HPDE6-E6E7 (cell line): ENCODE results near the gene RFLNA.
"Not testable (repeated sequence)": the region's sequence is repeated elsewhere in the genome, so short reads cannot be mapped to it uniquely, and the experiment has no call there.

Experiments
- DNase-seq: peaks from one replicate; pipeline ENCODE4 v3.0.0; 2011; ENCODE audit warnings: missing footprints; ENCODE audit errors: extremely low spot score

The RFLNA gene

DNA sequence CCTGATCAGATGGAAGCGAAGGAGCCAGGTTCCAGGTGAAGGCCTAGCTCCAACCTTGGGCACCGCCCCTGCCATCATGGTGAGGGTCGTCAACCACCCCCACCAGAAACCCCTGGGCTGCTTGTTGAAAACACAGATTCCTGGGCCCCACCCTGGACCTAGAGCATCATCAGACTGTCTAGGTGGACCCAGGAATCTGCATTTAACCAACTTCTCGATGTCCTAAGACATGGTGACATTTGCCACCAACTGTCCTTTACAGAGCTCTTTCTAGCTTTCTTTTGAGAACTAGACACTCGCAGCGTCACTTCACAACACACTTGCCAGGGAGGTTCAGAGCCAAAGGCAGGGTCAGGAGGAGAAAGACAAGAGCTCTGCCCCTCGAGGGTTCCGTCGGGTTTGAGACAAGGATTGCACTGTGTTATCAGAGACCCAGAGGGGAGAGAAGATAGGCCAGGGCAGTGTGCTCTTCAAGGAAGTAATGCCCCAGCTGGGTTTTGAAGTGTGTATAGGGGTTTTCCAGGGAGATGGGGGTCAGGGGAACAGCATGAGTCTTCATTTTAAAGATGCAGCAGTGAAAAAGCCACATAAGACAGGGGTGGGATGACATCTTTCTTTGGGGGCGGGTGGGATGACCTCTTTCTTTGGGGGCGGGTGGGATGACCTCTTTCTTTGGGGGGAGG is 24.6 kb downstream of the RFLNA start:
- DNase-seq = no peak

DNA sequence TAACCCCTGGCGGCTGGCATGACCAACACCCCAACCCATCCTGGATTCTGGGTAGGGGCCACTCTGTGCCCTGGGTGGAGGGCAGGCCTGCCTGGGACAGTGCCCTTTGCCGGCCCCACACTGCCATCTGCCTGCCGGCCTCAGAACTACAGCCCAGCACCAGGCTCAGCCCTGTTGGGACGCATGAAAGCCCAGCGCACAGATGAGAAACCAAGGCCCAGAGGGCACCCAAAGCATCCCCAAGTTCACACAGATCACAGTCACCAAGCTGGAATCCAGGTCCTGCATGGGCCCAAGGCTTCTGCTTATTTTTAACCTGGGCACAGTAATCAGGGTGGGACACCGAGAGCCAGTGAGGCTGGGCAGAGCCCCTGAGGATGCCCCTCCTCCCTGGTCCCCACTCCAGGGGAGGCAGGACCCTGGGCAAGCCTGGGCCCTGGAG is 26.2 kb downstream of the RFLNA start:
- peak; percentile 54 for DNase-seq

DNA sequence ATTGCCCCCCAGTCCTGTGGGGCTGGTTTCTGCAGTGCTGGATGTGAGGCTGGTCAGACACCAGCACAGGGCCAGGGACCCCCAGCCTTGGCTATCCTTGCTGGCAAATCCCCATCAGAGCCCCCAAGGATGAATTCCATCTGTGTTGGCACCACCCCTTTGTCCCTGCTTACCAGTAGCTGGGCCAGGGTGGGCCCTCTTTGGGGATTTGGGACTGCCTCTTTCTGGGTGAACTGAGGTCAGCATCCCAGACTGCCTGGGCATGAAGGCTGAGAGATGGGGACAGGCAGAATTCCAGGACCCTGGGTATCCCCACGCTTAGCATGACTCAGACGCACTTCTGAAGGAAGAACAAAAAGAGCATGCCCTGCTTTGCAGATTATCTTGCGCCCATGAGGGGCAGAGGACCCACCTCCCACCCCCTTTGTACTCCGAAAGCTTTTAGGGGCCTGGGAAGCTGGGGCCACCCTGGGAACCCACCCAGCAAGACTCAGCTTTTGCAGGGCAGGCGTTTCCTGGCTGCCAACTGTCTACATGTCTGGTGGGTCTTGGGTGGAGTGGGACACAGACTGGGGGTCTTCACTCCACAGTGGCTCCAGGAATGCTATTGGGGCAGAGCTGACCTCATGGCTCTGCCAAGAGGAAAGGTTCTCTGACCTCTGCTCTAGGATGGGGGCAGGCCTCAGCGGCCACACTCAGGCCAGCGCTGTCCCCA is 26.8 kb downstream of the RFLNA start:
- DNase-seq = no peak

DNA sequence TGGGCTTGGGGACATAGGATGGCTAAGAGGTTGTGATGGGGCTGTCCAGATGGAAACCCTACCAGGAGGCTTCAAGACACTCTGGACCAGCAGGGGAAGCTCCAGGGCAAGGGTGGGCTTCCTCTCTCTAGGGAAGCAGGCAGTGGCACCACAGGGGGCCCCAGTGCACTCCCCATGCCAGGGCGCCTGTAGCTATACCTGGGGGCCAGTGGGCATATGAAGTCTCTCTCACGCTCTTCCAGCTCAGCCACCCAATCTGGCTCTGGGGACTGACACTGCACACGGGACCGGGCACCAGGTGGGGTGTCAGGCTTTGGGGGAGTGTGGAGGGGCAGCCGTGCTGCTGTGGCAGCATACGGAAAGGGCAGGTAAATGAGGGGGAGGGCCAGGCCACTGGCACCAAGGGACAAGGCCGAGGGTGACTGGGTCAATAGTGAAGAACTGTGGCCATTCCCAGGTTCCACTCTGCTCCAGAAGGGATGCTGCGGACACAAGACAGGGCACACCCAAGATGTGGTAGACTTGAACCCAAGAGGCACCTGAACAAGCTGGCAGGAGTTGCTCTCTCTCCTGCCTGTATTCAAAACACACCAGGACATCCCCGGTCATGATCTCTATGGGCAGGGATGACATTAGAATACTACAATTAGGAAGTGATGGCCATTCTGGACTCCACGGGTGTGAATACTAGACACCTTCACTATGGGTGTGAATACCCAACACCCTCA is 27.5 kb downstream of the RFLNA start:
- no peak for DNase-seq

DNA sequence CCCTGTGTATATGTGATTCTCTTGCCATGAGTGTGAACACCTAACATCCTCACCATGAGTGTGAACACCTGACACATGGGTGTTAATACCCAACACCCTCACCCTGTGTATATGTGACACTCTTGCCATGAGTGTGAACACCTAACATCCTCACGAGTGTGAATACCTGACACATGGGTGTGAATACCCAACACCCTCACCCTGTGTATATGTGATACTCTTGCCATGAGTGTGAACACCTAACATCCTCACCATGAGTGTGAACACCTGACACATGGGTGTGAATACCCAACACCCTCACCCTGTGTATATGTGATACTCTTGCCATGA is 28.1 kb downstream of the RFLNA start:
- DNase-seq = not testable (repeated sequence)

DNA sequence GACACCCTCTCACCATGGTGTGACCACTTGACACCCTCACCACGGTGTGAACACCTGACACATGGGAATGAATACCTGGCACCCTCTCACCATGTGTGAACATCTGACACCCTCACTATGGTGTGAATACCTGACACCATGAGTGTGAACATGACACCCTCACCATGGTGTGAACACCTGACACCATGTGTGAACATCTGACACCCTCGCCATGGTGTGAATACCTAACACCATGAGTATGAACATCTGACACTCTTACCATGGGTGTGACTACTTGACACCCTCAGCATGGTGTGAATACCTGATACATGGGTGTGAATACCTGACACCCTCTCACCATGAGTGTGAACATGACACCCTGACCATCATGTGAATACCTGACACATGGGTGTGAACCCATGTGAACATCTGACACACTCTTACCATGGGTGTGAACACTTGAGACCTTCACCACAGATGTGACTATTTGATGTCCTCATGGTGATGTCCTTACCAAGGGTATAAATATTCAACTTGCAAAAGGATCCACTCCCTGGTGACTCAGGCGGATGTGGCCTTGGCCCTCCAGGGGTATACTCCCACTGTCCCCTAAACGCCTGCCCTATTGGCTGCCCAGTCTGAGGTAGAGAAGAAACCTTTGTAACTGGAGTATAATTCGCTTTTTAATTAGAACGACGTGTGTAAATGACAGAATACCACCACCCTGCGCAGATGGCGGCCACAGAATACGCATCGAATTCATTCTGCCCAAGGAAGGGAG is 29.1 kb downstream of the RFLNA start:
- no peak for DNase-seq

DNA sequence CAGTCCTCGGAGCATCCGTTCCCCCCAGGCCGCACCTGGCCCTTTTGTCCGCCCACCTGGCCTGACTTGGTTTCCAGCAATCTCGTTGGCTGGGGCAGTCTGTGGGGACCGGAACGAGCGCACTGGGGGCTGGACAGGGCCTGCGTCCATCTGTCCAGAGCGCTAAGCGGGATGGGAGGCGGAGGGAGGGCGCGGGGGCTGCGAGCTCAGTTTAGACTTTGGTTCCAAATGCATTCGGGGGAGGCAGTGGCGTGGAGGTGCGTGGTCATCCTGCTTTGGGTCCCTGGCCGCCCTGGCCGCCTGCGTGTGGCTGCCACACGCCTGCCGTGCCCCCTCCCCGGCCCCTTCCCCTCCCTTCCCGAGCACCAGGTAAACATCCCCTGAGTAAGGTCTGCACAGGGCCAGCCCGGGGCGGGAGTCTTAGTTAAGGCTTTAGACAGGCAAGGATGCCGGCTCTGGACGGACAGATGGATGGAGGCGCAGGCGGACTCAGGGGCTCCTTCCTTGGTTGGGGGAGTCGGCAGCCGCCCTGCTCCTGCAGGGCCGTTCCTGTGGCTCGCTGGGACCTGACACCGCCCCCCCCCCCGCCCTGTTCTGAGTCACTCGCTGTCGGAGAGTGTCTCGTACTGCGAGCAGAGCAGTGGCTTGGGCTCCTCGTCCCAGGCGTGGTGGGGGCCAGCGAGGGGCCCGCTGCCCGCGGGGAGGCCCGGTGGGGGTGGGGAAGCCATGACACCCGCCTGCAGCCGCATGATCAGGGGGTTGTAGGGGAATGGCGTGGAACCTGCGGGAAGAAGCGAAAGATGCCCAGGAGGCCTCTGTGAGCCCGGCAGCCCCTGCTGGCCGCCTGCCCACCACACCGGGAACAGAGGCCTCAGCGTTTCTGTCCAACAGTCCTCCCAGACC is 30.2 kb downstream of the RFLNA start:
- DNase-seq = no peak

DNA sequence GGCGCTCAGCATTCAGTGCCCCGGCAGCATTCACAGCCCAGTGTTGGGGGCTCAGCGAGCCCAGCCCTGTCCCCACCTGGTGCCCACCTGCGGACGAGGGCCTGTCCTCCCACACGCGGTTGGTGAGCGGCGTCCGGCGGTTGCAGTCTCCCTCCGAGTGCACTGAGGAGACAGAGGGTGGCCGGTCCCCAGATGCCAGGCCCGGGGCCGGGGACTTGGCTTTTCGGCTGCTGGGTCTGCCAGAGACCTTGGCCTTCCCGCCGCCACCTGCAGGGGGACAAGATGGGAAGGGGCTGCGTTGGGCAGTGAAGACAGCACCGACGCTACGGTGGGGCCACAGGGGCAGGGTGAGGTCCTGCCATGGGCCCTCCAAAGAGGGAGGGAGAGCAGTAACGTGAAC is 31.2 kb downstream of the RFLNA start:
- no peak for DNase-seq

DNA sequence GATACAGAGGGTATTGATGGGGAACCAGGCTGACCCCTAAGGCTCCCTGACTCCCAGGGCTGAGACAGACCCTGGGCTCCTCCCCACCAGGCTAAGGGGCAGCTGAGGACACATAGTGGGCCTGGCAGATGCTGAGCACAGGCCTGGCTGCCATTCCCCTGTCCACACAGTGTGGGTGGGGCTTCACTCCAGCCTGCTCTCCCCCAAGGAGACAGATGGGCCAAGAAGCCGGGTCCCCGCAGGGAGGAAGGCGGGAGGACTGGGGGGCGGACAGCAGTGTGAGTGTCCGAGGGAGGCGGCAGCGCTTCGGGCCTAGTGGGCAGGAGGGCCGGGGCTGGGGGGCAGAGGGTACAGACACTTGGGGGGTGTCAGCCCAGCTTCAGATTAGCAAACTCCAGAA is 32.0 kb downstream of the RFLNA start:
- no peak for DNase-seq

DNA sequence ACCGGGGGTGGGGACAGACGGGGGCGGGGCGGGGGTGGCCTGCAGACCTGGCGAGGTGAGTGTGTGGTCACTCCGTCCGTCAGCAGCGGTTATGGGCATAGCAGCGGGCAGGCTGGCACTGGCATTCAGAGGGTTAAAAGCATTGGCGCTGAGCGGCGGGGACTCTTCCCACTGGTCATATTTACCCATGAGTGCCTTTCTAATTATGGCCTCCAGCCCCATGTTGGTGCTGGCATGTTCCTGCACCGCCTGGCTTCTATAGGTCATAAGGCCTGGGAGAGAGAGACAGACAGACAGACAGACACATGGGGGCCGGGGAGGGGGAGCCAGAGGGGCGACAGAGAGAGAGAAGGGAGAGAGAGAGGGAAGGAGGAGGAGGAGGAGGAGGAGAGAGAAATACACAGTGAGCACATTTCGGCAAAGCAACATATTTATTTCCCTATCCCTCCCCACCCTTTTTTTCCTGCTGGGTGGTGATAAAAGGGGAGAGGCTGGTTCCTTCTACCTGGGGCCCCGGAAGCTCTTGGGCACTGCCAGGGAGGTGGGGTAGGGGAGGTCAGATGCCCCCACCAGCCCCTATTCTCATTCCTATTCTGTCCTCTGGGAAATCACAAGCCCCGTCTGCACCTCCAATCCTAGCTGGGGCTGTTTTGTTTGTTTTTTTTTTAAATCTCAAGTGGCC is 32.6 kb downstream of the RFLNA start:
- no peak for DNase-seq

DNA sequence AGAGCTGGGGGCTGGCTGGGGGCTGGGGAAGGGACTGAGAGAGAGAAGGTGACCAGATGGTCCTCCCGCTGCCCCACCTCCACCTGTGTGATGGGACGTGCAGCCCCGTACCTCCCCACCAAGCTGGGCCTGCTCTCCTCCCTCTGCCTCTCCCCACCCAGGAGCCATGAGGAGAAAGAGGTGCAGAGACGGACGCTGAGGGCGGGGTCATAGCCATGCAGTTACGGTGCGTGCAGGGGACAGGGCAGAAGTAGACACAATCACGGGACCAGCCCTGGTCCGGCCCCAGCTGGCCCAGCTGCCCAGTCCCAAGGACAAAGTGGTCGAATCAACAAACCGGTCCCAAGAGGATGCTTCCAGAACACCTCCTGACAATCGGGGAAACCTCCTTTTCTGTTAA is 33.2 kb downstream of the RFLNA start:
- DNase-seq = no peak

DNA sequence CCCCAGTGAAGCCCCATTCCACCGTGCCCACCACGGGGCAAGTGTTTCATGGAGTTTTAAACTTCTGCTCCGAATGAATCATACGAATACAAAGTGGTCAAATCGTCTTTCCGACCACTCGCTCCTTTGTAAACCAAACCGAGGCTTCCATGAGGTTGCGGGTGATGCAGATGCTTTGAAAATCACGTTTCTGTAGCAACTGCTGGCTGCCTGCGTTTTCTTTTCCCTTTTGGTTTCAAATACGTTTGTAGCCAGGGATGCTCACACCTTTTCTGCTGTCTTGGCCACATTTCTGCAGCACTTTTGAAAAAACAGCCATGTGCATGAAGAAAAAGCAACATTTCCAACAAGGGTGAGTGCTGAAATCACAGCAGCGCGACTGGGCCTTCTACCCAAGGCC is 33.7 kb downstream of the RFLNA start:
- DNase-seq = no peak

DNA sequence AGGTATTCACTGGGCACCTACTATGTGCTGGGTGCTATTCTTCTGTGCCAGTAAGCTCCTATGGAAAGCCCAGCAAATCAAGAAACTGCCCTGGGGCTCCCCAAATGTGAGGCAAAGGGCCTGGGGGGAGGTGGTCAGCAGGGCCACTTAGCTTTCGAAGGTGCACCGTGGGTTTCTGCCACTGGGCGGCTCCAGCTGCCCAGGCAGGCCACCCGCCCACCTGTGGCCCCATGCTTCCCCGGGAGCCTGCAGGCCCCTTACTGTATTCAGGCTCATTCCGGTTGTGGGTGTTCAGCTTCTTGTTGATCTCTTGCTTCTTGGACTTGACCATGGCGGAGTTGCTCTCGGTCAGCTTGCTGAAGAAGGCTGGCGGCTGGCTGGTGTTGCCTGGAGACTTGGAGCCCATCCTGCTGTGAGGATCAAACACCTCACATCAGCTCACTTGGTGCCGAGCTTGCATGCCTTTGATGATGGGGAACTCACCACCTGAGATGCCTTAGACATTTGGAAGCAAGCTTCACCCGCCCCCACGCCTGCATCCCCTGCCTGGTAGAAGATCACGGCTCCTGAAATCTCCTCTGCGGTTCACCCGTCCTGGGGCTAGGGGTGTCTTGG is 37.3 kb downstream of the RFLNA start:
- no peak for DNase-seq

DNA sequence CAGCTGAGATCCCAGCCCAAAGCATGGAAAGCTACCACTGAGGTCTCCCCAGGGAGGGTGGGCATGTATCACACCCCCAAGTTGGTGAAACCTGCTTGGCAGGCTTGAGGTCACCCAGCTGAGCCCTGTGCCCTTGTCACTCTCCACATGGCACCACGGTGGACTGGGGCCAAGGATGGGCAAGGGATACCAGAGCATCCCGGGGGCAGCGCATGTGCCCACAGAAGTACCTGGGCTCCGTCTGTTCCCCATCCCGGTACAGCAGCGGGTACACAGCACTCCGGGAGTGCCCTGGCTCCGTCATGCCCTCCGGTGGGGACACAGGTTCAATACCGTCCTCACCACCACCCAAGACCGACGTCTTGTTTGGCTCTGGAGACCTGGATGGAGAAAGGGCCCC is 38.0 kb downstream of the RFLNA start:
- no peak for DNase-seq

DNA sequence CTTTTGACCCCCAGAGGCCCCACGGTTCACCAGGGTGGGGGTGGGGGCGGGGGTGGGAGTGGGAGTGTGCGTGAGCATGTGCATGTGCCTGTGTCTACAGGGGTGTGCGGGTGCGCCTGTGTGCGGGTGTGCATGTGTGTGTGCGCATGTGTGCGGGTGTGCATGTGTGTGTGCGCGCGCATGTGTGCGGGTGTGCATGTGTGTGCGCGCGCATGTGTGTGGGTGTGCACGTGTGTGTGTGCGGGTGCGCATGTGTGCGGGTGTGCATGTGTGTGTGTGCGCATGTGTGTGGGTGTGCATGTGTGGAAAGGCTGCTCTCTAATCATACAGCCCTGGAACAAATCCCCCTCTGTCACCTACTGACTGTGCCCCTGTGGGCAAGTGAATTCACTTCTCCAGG is 38.8 kb downstream of the RFLNA start:
- DNase-seq = no peak

DNA sequence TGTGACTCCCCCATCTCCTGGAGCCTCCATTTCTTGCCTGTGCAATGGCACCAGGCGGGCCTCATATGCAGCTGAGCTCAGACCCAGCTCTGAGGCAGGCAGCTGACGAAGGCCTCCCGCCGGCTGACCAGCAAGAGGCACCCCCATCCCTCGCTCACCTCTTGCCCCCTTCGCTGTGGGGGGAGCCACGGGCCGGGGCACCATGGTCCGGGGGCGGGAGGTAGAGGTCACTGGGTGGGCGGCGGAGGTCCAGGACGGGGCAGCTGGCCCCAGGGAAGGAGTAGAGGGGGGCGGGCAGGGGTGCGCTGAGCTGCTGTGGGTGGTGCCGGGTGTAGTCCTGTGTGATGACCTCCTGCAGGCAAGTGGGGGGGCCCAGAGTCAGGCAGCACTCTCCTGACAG is 39.4 kb downstream of the RFLNA start:
- DNase-seq = no peak

DNA sequence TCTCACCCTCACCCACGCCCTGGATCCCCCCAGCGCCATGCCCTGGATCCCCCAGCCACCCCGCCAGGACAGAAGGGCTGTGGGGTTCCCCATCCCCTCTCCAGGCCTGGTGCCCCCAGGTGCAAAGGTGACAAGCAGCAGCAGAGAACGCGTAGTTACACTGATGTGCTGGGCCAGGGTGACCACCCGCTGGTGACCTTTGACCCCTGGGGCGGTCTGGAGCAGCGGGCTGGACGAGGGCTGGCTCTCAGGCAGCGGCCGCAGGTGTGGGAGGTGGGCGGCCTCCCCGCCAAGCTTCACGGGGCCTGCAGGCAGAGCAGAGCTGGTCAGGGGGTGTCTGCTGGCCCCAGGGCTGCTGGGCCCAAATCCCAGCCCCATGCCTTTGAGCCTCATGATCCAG is 40.1 kb downstream of the RFLNA start:
- no peak for DNase-seq

DNA sequence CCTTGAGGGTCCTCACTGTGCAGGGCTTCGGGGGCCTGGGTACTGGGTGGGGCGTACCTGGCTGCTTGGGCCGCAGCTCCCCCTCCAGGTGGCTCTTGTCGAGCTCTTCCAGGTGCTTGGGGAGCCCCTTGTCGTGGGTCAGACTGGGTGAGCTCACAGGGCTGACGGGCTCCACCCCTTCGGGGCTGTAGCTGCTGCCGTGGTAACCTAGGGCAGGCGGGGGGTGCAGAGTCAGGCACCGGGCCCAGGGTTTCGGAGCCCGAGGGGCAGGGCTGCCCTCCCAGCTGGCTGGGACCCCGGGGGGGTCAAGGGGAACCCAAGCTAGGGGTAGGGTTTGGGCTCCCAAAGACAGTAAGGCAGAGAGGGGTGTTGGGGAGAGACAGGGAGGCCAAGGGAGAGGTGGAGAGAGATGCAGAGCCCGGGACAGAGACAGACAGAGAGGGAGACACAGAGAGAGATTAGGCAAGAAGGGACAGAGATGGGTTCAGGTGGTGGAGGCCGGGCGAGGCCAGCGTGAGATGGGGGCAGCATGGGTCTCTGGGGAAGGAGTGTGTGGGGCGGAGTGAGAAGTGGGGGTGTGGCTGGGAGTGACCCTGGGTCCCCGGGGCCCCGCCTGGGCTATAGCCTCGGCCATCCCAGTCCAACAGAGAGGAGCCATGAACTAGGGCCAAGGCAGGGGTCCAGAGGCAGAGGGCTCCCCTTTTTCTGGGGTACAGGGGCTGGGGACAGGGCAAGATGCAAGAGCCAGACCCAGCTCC is 40.7 kb downstream of the RFLNA start:
- no peak for DNase-seq

DNA sequence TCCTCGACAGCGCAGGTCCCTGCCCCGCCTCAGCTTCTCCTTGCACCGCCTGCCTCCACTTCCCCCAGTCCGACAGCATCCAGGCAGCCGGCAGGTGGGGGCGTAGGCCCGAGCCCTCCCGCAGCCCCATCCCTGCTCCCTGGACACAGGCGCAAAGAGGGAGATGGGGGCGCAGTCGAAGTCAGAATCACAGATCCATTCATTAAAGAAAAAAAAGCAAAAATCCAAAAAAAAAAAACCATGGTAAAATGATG is 41.2 kb downstream of the RFLNA start:
- no peak for DNase-seq
